NCI-H69 (cell line): Measurements from ENCODE around the gene FAM53B.

ENCODE experiments used
- DNase-seq: peaks from one replicate; lab custom pipeline; 2025; lab: John Stamatoyannopoulos, UW

The FAM53B gene

GRCh38 chr10:124677749-124678556 lies 66.2 kb downstream of the FAM53B start:
- DNase-seq, result peak; percentile 5

GRCh38 chr10:124677293-124677699 lies 66.9 kb downstream of the FAM53B start:
- DNase-seq, result no peak

GRCh38 chr10:124676416-124677062 lies 67.6 kb downstream of the FAM53B start:
- DNase-seq, result no peak

GRCh38 chr10:124675824-124676223 lies 68.4 kb downstream of the FAM53B start:
- DNase-seq, result no peak

GRCh38 chr10:124675261-124675660 lies 68.9 kb downstream of the FAM53B start:
- no peak for DNase-seq

- no peak for DNase-seq
Measured at GRCh38 chr10:124674768-124675222, 69.4 kb downstream of the FAM53B start.

GRCh38 chr10:124672181-124672638 lies 72.0 kb downstream of the FAM53B start:
- DNase-seq, result no peak

GRCh38 chr10:124671486-124672075 lies 72.6 kb downstream of the FAM53B start:
- DNase-seq, result peak; percentile 29

GRCh38 chr10:124670849-124671248 lies 73.3 kb downstream of the FAM53B start:
- no peak for DNase-seq

GRCh38 chr10:124669824-124670654 lies 74.1 kb downstream of the FAM53B start:
- no peak for DNase-seq

- no peak for DNase-seq
Measured at GRCh38 chr10:124669141-124669823, 74.9 kb downstream of the FAM53B start.

- no peak for DNase-seq
Measured at GRCh38 chr10:124668517-124669051, 75.6 kb downstream of the FAM53B start.

GRCh38 chr10:124667425-124668345 lies 76.5 kb downstream of the FAM53B start:
- DNase-seq, result peak; percentile 20

GRCh38 chr10:124666494-124666893 lies 77.7 kb downstream of the FAM53B start:
- no peak for DNase-seq

GRCh38 chr10:124665980-124666379 lies 78.2 kb downstream of the FAM53B start:
- no peak for DNase-seq

GRCh38 chr10:124665558-124665957 lies 78.6 kb downstream of the FAM53B start:
- no peak for DNase-seq

- DNase-seq, result no peak
Measured at GRCh38 chr10:124665091-124665490, 79.1 kb downstream of the FAM53B start.

GRCh38 chr10:124663766-124664360 lies 80.3 kb downstream of the FAM53B start:
- no peak for DNase-seq

- no peak for DNase-seq
Measured at GRCh38 chr10:124663228-124663627, 81.0 kb downstream of the FAM53B start.
